Measurements from ENCODE around the gene PAGE1.

- no peak for TF ChIP-seq CTCF (IDR thresholded peaks at IDR 0.05)
- TF ChIP-seq SIN3A (IDR thresholded peaks at IDR 0.05; ENCODE audit: borderline replicate concordance, insufficient read depth, low read depth, low read length) = no peak
- no peak for TF ChIP-seq POLR2AphosphoS5 (IDR thresholded peaks at IDR 0.05; ENCODE audit: low read depth, low read length)
- TF ChIP-seq REST (IDR thresholded peaks at IDR 0.05; ENCODE audit: insufficient read depth in 1 of 2, low read depth in 2 of 2, low read length in 1 of 2) = no peak
- TF ChIP-seq TCF7L2 (IDR thresholded peaks at IDR 0.05; ENCODE audit: low read depth, low read length) = no peak
These were observed 6.1 kb upstream of the PAGE1 start for GRCh38 chrX:49701933-49702332.
